Keratinocyte (primary cell): Measurements from ENCODE around the gene ITPKB. TPM values are rescaled to one million over a fixed set of nuclear protein-coding genes. Genes with fewer than 3 reads are reported as not detected.

Source experiments
- DNase-seq: peaks from one replicate; pipeline ENCODE4 v3.0.0-alpha.2; 2011; ENCODE audit warnings: low read depth, missing footprints, low spot score
- FAIRE-seq: peaks from 2 replicates; lab custom pipeline; 2011; peaks lifted over from hg19 to GRCh38; lab: Jason Lieb, UNC
- H2AFZ ChIP-seq: 2 replicates; pipeline ENCODE4 v1.6.0; 2012; ENCODE audit warnings: low read length, control low read depth, inconsistent platforms; ENCODE audit not compliant: control insufficient read depth
- H3K27ac ChIP-seq: 2 replicates; pipeline ENCODE4 v1.5.1; 2011; ENCODE audit warnings: low read length; ENCODE audit not compliant: control insufficient read depth, insufficient read depth
- H3K27me3 ChIP-seq: 3 replicates; pipeline ENCODE4 v1.6.0; 2011; ENCODE audit warnings: low read length; ENCODE audit not compliant: control insufficient read depth, insufficient read depth; ENCODE audit errors: extremely low read depth
- H3K36me3 ChIP-seq, 2 experiments: 2 replicates in 1 of 2; 3 replicates in 1 of 2; pipeline ENCODE4 v1.5.1; 2011; ENCODE audit warnings: low read length in 2 of 2, mild to moderate bottlenecking in 1 of 2; ENCODE audit not compliant: control insufficient read depth in 2 of 2, insufficient read depth in 2 of 2; ENCODE audit errors: extremely low read depth in 1 of 2
- H3K4me1 ChIP-seq: 3 replicates; pipeline ENCODE4 v1.5.1; 2011; ENCODE audit warnings: low read length; ENCODE audit not compliant: control insufficient read depth, insufficient read depth; ENCODE audit errors: extremely low read depth
- H3K4me2 ChIP-seq: 3 replicates; pipeline ENCODE4 v1.6.0; 2011; ENCODE audit warnings: low read depth, low read length; ENCODE audit not compliant: control insufficient read depth, insufficient read depth; ENCODE audit errors: extremely low read depth
- H3K4me3 ChIP-seq, 3 experiments: fragments of 200-600 bp in 1 of 3; sonication (generic) in 1 of 3; 2 replicates in 2 of 3; 3 replicates in 1 of 3; pipeline ENCODE4 v1.5.1; 2011 to 2016; ENCODE audit warnings: low read length in 3 of 3, mild to moderate bottlenecking in 3 of 3, control low read depth in 2 of 3, inconsistent platforms in 1 of 3, low read depth in 1 of 3, mixed read lengths in 1 of 3, mixed run types in 1 of 3, moderate library complexity in 1 of 3; ENCODE audit not compliant: control insufficient read depth in 2 of 3, insufficient read depth in 2 of 3; ENCODE audit errors: extremely low read depth in 1 of 3
- H3K79me2 ChIP-seq: 2 replicates; pipeline ENCODE4 v1.6.0; 2012; ENCODE audit warnings: low read length; ENCODE audit not compliant: control insufficient read depth, insufficient read depth
- H3K9ac ChIP-seq: 3 replicates; pipeline ENCODE4 v1.6.0; 2011; ENCODE audit warnings: low read length; ENCODE audit not compliant: control insufficient read depth, insufficient read depth; ENCODE audit errors: extremely low read depth
- H3K9me1 ChIP-seq: 3 replicates; pipeline ENCODE4 v1.6.0; 2011; ENCODE audit warnings: low read length; ENCODE audit not compliant: control insufficient read depth, insufficient read depth; ENCODE audit errors: extremely low read depth
- H3K9me3 ChIP-seq: 2 replicates; pipeline ENCODE4 v1.5.1; 2012; ENCODE audit warnings: low read depth, low read length; ENCODE audit not compliant: control insufficient read depth
- H4K20me1 ChIP-seq: 3 replicates; pipeline ENCODE4 v1.6.0; 2011; ENCODE audit warnings: low read length; ENCODE audit not compliant: control insufficient read depth, insufficient read depth; ENCODE audit errors: extremely low read depth
- CTCF ChIP-seq, 3 experiments: IDR thresholded peaks in 1 of 3; conservative IDR thresholded peaks in 1 of 3; optimal IDR thresholded peaks in 1 of 3; 2 replicates in 2 of 3; 3 replicates in 1 of 3; pipeline versions ENCODE3 to v1.5.1; 2011; ENCODE audit warnings: low read length in 3 of 3, mild to moderate bottlenecking in 3 of 3, moderate library complexity in 2 of 3, control low read depth in 1 of 3, inconsistent platforms in 1 of 3; ENCODE audit not compliant: insufficient read depth in 2 of 3; ENCODE audit errors: extremely low read depth in 1 of 3
- EZH2 ChIP-seq: IDR thresholded peaks from one replicate; pipeline ENCODE4 v1.6.1; 2012; ENCODE audit warnings: inconsistent platforms, mild to moderate bottlenecking, low read length, moderate library complexity
- dilution Hi-C: fragments of 300-500 bp; cut with MboI; formaldehyde crosslinking; loops from one replicate; pipeline ENCODE4 v1.7.0; 2020; ENCODE audit warnings: low sequenced_read_pairs; ENCODE audit not compliant: extremely low pct_ligation_motif_present
- polyA plus RNA-seq, 5 experiments: library from polyadenylated mRNA; depleted of rRNA in 3 of 5; stranded (reverse) in 3 of 5; stranded (forward) in 1 of 5; unstranded in 1 of 5; fragments of >200 nt; gene quantifications; 1 replicate in 1 of 5; 2 replicates in 3 of 5; 3 replicates in 1 of 5; pipeline versions ENCODE4 v1.2.1 to v1.2.3, GENCODE V29; 2011 to 2012; ENCODE audit warnings: missing spikeins in 2 of 5, low read depth in 1 of 5, low replicate concordance in 1 of 5

ITPKB gene
- polyA plus RNA-seq, 1 donor (not counting 4 experiments of a cell fraction or from before 2014, with no cell fraction given) = 3.2 TPM

GRCh38 chr1:226606311-226607267 lies 132.5 kb downstream of the ITPKB start:
- TF ChIP-seq EZH2 (no peak), CTCF (optimal IDR thresholded peaks at IDR 0.05 in 1 of 3, IDR thresholded peaks at IDR 0.05 in 1 of 3, conservative IDR thresholded peaks at IDR 0.05 in 1 of 3; ENCODE audit: extremely low read depth in 1 of 3, insufficient read depth in 2 of 3, low read length in 3 of 3) (no peak)
- H3K36me3 ChIP-seq = no peaks in the 10 kb centered on the region
- no peak overlapping the region for H3K27ac ChIP-seq
- no peak overlapping the region for H2AFZ ChIP-seq
- FAIRE-seq (no peak), DNase-seq (no peak)
- H3K79me2 ChIP-seq = no peaks in the 10 kb centered on the region
- H3K9me1 ChIP-seq = peaks cover 3% of the 10 kb centered on the region
- dilution Hi-C loops = no loop called here
- H3K4me1 ChIP-seq = peaks cover 17% of the 10 kb centered on the region
- no peak overlapping the region for H3K9ac ChIP-seq
- no peak overlapping the region for H3K4me3 ChIP-seq
- no peak overlapping the region for H3K4me2 ChIP-seq
- peaks cover 3% of the 10 kb centered on the region for H4K20me1 ChIP-seq
- no peaks in the 10 kb centered on the region for H3K27me3 ChIP-seq
- no peaks in the 10 kb centered on the region for H3K9me3 ChIP-seq

- Histone ChIP-seq H3K9me3 (no peaks in the 10 kb centered on the region), H3K4me2 (no peak overlapping the region), H3K27me3 (no peaks in the 10 kb centered on the region), H3K79me2 (no peaks in the 10 kb centered on the region), H3K27ac (no peak overlapping the region), H2AFZ (no peak overlapping the region), H3K4me1 (peaks cover 17% of the 10 kb centered on the region), H3K36me3 (no peaks in the 10 kb centered on the region), H3K9me1 (peaks cover 3% of the 10 kb centered on the region), H4K20me1 (no peaks in the 10 kb centered on the region), H3K4me3 (no peak overlapping the region), H3K9ac (no peak overlapping the region)
- FAIRE-seq (no peak), DNase-seq (no peak)
- TF ChIP-seq EZH2 (no peak), CTCF (optimal IDR thresholded peaks at IDR 0.05 in 1 of 3, IDR thresholded peaks at IDR 0.05 in 1 of 3, conservative IDR thresholded peaks at IDR 0.05 in 1 of 3; ENCODE audit: extremely low read depth in 1 of 3, insufficient read depth in 2 of 3, low read length in 3 of 3) (no peak)
- dilution Hi-C loops = no loop called here
These were observed 133.6 kb downstream of the ITPKB start for GRCh38 chr1:226605318-226605950.
